H1 (cell line): Measurements from ENCODE around the gene GRIK4. TPM values are rescaled to one million over a fixed set of nuclear protein-coding genes. Genes with fewer than 3 reads are reported as not detected.

Experiments
- CTCF ChIA-PET: fragments of 300-600 bp; sonication (Branson Sonifier 250); formaldehyde crosslinking; loops from one replicate; lab custom pipeline; 2021; ENCODE audit not compliant: partially characterized antibody; lab: Charles Lee
- POLR2A ChIA-PET: fragments of 300-600 bp; sonication (Branson Sonifier 250); formaldehyde crosslinking; loops from one replicate; lab custom pipeline; 2021; ENCODE audit warnings: inconsistent platforms; ENCODE audit not compliant: partially characterized antibody; lab: Charles Lee
- DNase-seq, 2 experiments: peaks; one replicate each; pipeline versions ENCODE4 v3.0.0 to v3.0.0-alpha.2; 2010 to 2022; ENCODE audit warnings: low spot score in 2 of 2, low read depth in 1 of 2, mixed read lengths in 1 of 2
- FAIRE-seq: peaks from 2 replicates; lab custom pipeline; 2011; peaks lifted over from hg19 to GRCh38; lab: Jason Lieb, UNC
- H2AFZ ChIP-seq: 2 replicates; pipeline ENCODE4 v1.8.1; 2012; ENCODE audit warnings: low read length, inconsistent platforms
- H2AK5ac ChIP-seq: 2 replicates; pipeline ENCODE4 v1.6.1; 2013; ENCODE audit warnings: low read depth, low read length
- H2BK120ac ChIP-seq: replicated peaks from 2 replicates; pipeline ENCODE3; 2013; ENCODE audit warnings: low read depth, low read length, inconsistent platforms
- H2BK12ac ChIP-seq: 2 replicates; pipeline ENCODE4 v1.6.1; 2013; ENCODE audit warnings: low read depth, low read length
- H2BK15ac ChIP-seq: 2 replicates; pipeline ENCODE4 v1.6.1; 2013; ENCODE audit warnings: low read length
- H2BK20ac ChIP-seq: 2 replicates; pipeline ENCODE4 v1.6.1; 2013; ENCODE audit warnings: low read length
- H2BK5ac ChIP-seq: 2 replicates; pipeline ENCODE4 v1.6.1; 2013; ENCODE audit warnings: low read depth, low read length
- H3K14ac ChIP-seq: 2 replicates; pipeline ENCODE4 v1.6.1; 2013; ENCODE audit warnings: inconsistent platforms; ENCODE audit not compliant: insufficient read length
- H3K18ac ChIP-seq: 2 replicates; pipeline ENCODE4 v1.6.1; 2013; ENCODE audit warnings: low read length; ENCODE audit errors: extremely low read depth
- H3K23ac ChIP-seq: 2 replicates; pipeline ENCODE4 v1.6.1; 2013; ENCODE audit warnings: inconsistent platforms; ENCODE audit not compliant: insufficient read length
- H3K23me2 ChIP-seq: 2 replicates; pipeline ENCODE4 v1.6.1; 2013; ENCODE audit warnings: low read depth, low read length
- H3K27ac ChIP-seq: 2 replicates; pipeline ENCODE4 v1.6.1; 2011; ENCODE audit warnings: low read depth, low read length, inconsistent platforms
- H3K27me3 ChIP-seq, 4 experiments: replicated peaks in 1 of 4; 1 replicate in 1 of 4; 2 replicates in 3 of 4; pipeline versions ENCODE4 v1.6.1 to v1.8.1; 2011 to 2013; ENCODE audit warnings: low read length in 3 of 4, mild to moderate bottlenecking in 3 of 4, inconsistent platforms in 2 of 4, mixed read lengths in 2 of 4, moderate library complexity in 1 of 4; ENCODE audit not compliant: control insufficient read depth in 3 of 4, insufficient read depth in 3 of 4; ENCODE audit errors: extremely low read depth in 1 of 4
- H3K36me3 ChIP-seq, 4 experiments: 2 replicates each; pipeline versions ENCODE4 v1.6.1 to v1.8.1; 2011 to 2013; ENCODE audit warnings: mild to moderate bottlenecking in 4 of 4, low read length in 3 of 4, moderate library complexity in 2 of 4, control low read depth in 1 of 4, inconsistent platforms in 1 of 4; ENCODE audit not compliant: insufficient read depth in 4 of 4, control insufficient read depth in 2 of 4
- H3K4ac ChIP-seq: replicated peaks from 2 replicates; pipeline ENCODE3; 2013; ENCODE audit warnings: low read length, low read depth, mixed read lengths, inconsistent platforms; ENCODE audit not compliant: insufficient read length
- H3K4me1 ChIP-seq, 4 experiments: replicated peaks in 1 of 4; 1 replicate in 1 of 4; 2 replicates in 3 of 4; pipeline versions ENCODE4 v1.6.1 to v1.8.1; 2011 to 2013; ENCODE audit warnings: low read length in 3 of 4, inconsistent platforms in 2 of 4, mixed read lengths in 1 of 4; ENCODE audit not compliant: insufficient read depth in 4 of 4, control insufficient read depth in 3 of 4
- H3K4me2 ChIP-seq, 2 experiments: 2 replicates each; pipeline versions ENCODE4 v1.6.1 to v1.8.1; 2011 to 2013; ENCODE audit warnings: low read depth in 2 of 2, low read length in 2 of 2, control low read depth in 1 of 2, inconsistent platforms in 1 of 2, mild to moderate bottlenecking in 1 of 2; ENCODE audit not compliant: insufficient read depth in 1 of 2
- H3K4me3 ChIP-seq, 4 experiments: fragments of 200-600, 300-600 bp in 1 of 4; sonication (generic), shearing (Covaris generic), sonication (Bioruptor Twin) in 1 of 4; 2 replicates each; pipeline versions ENCODE4 v1.5.1 to v1.8.1; 2011 to 2016; ENCODE audit warnings: low read length in 4 of 4, low read depth in 3 of 4, control low read depth in 2 of 4, inconsistent platforms in 2 of 4, mild to moderate bottlenecking in 2 of 4, mixed read lengths in 1 of 4, moderate library complexity in 1 of 4; ENCODE audit not compliant: insufficient read depth in 2 of 4; ENCODE audit errors: extremely low read depth in 1 of 4
- H3K56ac ChIP-seq: replicated peaks from 2 replicates; pipeline ENCODE3; 2013; ENCODE audit warnings: low read depth, mild to moderate bottlenecking, mixed read lengths, low read length, inconsistent platforms; ENCODE audit not compliant: insufficient read length
- H3K79me1 ChIP-seq: 2 replicates; pipeline ENCODE4 v1.6.1; 2013; ENCODE audit warnings: low read depth, low read length, control low read depth
- H3K79me2 ChIP-seq, 2 experiments: 2 replicates each; pipeline versions ENCODE4 v1.6.1 to v1.8.1; 2012 to 2013; ENCODE audit warnings: low read length in 2 of 2, mild to moderate bottlenecking in 2 of 2, inconsistent platforms in 1 of 2; ENCODE audit not compliant: insufficient read depth in 2 of 2, control insufficient read depth in 1 of 2
- H3K9ac ChIP-seq, 4 experiments: replicated peaks in 1 of 4; 1 replicate in 1 of 4; 2 replicates in 3 of 4; pipeline versions ENCODE4 v1.6.1 to v1.8.1; 2011 to 2013; ENCODE audit warnings: low read depth in 3 of 4, low read length in 3 of 4, control low read depth in 2 of 4, mild to moderate bottlenecking in 2 of 4, moderate library complexity in 2 of 4, inconsistent platforms in 1 of 4; ENCODE audit errors: extremely low read depth in 1 of 4
- H3K9me3 ChIP-seq, 2 experiments: 2 replicates each; pipeline versions ENCODE4 v1.6.1 to v1.8.1; 2012 to 2013; ENCODE audit warnings: mild to moderate bottlenecking in 2 of 2, moderate library complexity in 2 of 2, control low read depth in 1 of 2, inconsistent platforms in 1 of 2, low read depth in 1 of 2, low read length in 1 of 2, mixed read lengths in 1 of 2; ENCODE audit not compliant: insufficient read depth in 2 of 2
- H4K20me1 ChIP-seq, 2 experiments: replicated peaks in 1 of 2; 2 replicates each; pipeline versions ENCODE3 to v1.8.1; 2011 to 2013; ENCODE audit warnings: inconsistent platforms in 2 of 2, low read length in 2 of 2, mild to moderate bottlenecking in 1 of 2; ENCODE audit not compliant: insufficient read depth in 2 of 2, control insufficient read depth in 1 of 2
- H4K5ac ChIP-seq: 2 replicates; pipeline ENCODE4 v1.6.1; 2013; ENCODE audit warnings: low read length, low read depth, mixed read lengths, inconsistent platforms; ENCODE audit not compliant: insufficient read length
- H4K8ac ChIP-seq: 2 replicates; pipeline ENCODE4 v1.8.0; 2013; ENCODE audit warnings: mild to moderate bottlenecking, moderate library complexity, low read length, inconsistent platforms; ENCODE audit not compliant: insufficient read depth; ENCODE audit errors: extremely low read depth
- H4K91ac ChIP-seq: replicated peaks from 2 replicates; pipeline ENCODE3; 2013; ENCODE audit warnings: low read length, mixed read lengths, inconsistent platforms; ENCODE audit not compliant: insufficient read length
- EZH2 ChIP-seq: fragments of 200-600 bp; sonication (generic); IDR thresholded peaks from 2 replicates; pipeline ENCODE4 v1.7.1; 2012; ENCODE audit warnings: low read depth, mild to moderate bottlenecking, moderate library complexity, low read length, inconsistent platforms; ENCODE audit not compliant: severe bottlenecking
- GTF2F1 ChIP-seq: IDR thresholded peaks from 2 replicates; pipeline ENCODE4 v1.6.1; 2012; ENCODE audit warnings: low read depth, low read length, improper control_type of control experiment, borderline replicate concordance
- NANOG ChIP-seq: IDR thresholded peaks from 2 replicates; pipeline ENCODE4 v1.6.1; 2011; ENCODE audit warnings: low read length, low read depth, mild to moderate bottlenecking, inconsistent platforms; ENCODE audit not compliant: insufficient read depth, poor library complexity, severe bottlenecking
- NRF1 ChIP-seq: IDR thresholded peaks from 2 replicates; pipeline ENCODE4 v1.6.1; 2011; ENCODE audit warnings: mild to moderate bottlenecking, low read depth, low read length, improper control_type of control experiment
- RNF2 ChIP-seq: fragments of 200-900, 300-1000 bp; sonication (generic); IDR thresholded peaks from 2 replicates; pipeline ENCODE4 v1.7.1; 2016; ENCODE audit warnings: borderline replicate concordance, low read depth, mild to moderate bottlenecking, antibody characterized with exemption, low read length; ENCODE audit not compliant: poor library complexity, severe bottlenecking; ENCODE audit errors: missing control alignments
- SIRT6 ChIP-seq: IDR thresholded peaks from one replicate; pipeline ENCODE4 v1.7.1; 2012; ENCODE audit warnings: low read length, inconsistent platforms
- WGBS, 2 experiments: shearing (Covaris generic) in 1 of 2; methylation state at CpG; one replicate each; pipeline versions ENCODE4 v1.1.6 to v1.1.7; 2013 to 2015; ENCODE audit warnings: low lambda C conversion rate in 2 of 2, mixed read lengths in 2 of 2, inconsistent platforms in 1 of 2, low coverage in 1 of 2, missing lambda C conversion rate in 1 of 2; ENCODE audit not compliant: insufficient replicate concordance in 2 of 2, insufficient coverage in 1 of 2, insufficient read length in 1 of 2; ENCODE audit errors: extremely low coverage in 1 of 2, missing lambda C conversion rate in 1 of 2; 5-methylcytosine and 5-hydroxymethylcytosine counted together
- polyA plus RNA-seq, 7 experiments: library from polyadenylated mRNA; depleted of rRNA in 3 of 7; stranded (reverse) in 5 of 7; unstranded in 2 of 7; fragments of >200 nt in 5 of 7; fragments of 200-250 nt in 2 of 7; gene quantifications; 1 replicate in 5 of 7; 2 replicates in 1 of 7; 4 replicates in 1 of 7; pipeline versions ENCODE4 v1.2.1 to v1.2.3, GENCODE V29; 2011 to 2013; ENCODE audit warnings: missing spikeins in 2 of 7, mixed read lengths in 2 of 7
- total RNA-seq: library from RNA; stranded (reverse); fragmentation: NEBNext Ultra II Directional; extraction: Animal tissue kit (Norgen Biotek cat#: 25700); gene quantifications from 2 replicates; pipeline ENCODE4 v1.2.1, GENCODE V29; 2021
- TF ChIP-seq, protein P1 (sequence below): IDR thresholded peaks from 2 replicates; pipeline ENCODE4 v1.6.1; 2012; ENCODE audit warnings: low read length, inconsistent platforms

Gene GRIK4
- total and polyA plus RNA-seq, 2 of the 8 experiments (the other 6 are each of a cell fraction or from before 2014, with no cell fraction given) = 1.2 to 2.9 TPM

DNA sequence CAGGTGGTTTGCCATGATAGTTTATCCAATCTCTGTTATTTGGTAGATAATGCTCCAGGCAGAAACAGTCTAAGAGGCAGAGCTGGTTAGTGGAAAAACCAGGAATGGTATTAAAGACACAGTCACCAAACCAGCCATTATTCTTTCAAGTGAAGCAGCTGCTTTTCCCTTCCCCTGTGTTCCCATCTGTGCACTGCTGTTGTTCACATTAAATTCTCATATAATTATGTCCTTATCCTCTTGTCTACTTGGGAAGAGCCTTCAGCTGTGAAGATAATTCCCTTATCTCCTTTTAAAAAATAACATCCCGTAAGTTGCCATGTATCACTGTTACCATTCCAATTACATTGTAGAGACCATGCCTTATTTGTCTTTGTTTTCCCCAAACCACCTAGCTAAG is 507.2 kb downstream of the GRIK4 start:
- no peak overlapping the region for H2BK5ac ChIP-seq
- H3K79me1 ChIP-seq = no peaks in the 10 kb centered on the region
- H3K27me3 ChIP-seq = no peaks in the 10 kb centered on the region
- no peak overlapping the region for H3K4me3 ChIP-seq
- H4K8ac ChIP-seq = no peak overlapping the region
- no peak overlapping the region for H4K5ac ChIP-seq
- no peak overlapping the region for H2BK12ac ChIP-seq
- H3K36me3 ChIP-seq = no peaks in the 10 kb centered on the region
- H3K18ac ChIP-seq = no peak overlapping the region
- no peak overlapping the region for H3K4me2 ChIP-seq
- H2BK20ac ChIP-seq = no peak overlapping the region
- H3K79me2 ChIP-seq = no peaks in the 10 kb centered on the region
- no peak overlapping the region for H2BK15ac ChIP-seq
- H3K9ac ChIP-seq = no peak overlapping the region
- ChIA-PET CTCF (interaction anchor here (0.7 to 1.5 kb wide), 5 partner anchors 14 to 184 kb away, joined by 3 to 5 read pairs (median 3); no protein-coding TSS in a partner anchor), POLR2A (no interaction called here)
- peaks cover 0 to 3% (median 1%) of the 10 kb centered on the region in 4 experiments; a peak in 1 of 7 replicates for H3K4me1 ChIP-seq
- DNase-seq = no peak
- H4K91ac ChIP-seq = no peak overlapping the region
- H2AFZ ChIP-seq = no peak overlapping the region
- TF ChIP-seq NRF1 (no peak), RNF2 (no peak), EZH2 (no peak), GTF2F1 (no peak), NANOG (no peak), SIRT6 (no peak)
- TF ChIP-seq, protein P1, sequence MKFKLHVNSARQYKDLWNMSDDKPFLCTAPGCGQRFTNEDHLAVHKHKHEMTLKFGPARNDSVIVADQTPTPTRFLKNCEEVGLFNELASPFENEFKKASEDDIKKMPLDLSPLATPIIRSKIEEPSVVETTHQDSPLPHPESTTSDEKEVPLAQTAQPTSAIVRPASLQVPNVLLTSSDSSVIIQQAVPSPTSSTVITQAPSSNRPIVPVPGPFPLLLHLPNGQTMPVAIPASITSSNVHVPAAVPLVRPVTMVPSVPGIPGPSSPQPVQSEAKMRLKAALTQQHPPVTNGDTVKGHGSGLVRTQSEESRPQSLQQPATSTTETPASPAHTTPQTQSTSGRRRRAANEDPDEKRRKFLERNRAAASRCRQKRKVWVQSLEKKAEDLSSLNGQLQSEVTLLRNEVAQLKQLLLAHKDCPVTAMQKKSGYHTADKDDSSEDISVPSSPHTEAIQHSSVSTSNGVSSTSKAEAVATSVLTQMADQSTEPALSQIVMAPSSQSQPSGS = no peak
- H3K27ac ChIP-seq = no peak overlapping the region
- H3K14ac ChIP-seq = no peak overlapping the region
- FAIRE-seq = no peak
- no peak overlapping the region for H3K4ac ChIP-seq
- peaks cover 0 to 4% of the 10 kb centered on the region in 2 experiments; a peak in 1 of 4 replicates for H3K9me3 ChIP-seq
- 88% methylated on average over 1 of the region's 1 CpG; no CpG with 5 or more reads in 1 of the 2 experiments for WGBS, 2 experiments
- no peaks in the 10 kb centered on the region for H4K20me1 ChIP-seq
- H3K56ac ChIP-seq = no peak overlapping the region
- no peak overlapping the region for H2AK5ac ChIP-seq
- H3K23ac ChIP-seq = no peak overlapping the region
- no peak overlapping the region for H2BK120ac ChIP-seq
- H3K23me2 ChIP-seq = no peaks in the 10 kb centered on the region
